Endothelial cell of umbilical vein (primary cell): Measurements from ENCODE around the gene CNTN6. TPM values are rescaled to one million over a fixed set of nuclear protein-coding genes. Genes with fewer than 3 reads are reported as not detected.

Experiments
- BruUV-seq: library from RNA; stranded (reverse); fragments of 400-500 nt; replicated peaks from 2 replicates; lab custom pipeline; 2021; lab: Mats Ljungman, UMichigan
- CTCF ChIA-PET: fragments of 300-600, 350-600 bp; sonication (Branson Sonifier 250); formaldehyde crosslinking; loops from one replicate; lab custom pipeline; 2021; ENCODE audit warnings: antibody characterized with exemption, inconsistent platforms; lab: Charles Lee
- POLR2A ChIA-PET: fragments of 300-600, 350-600 bp; sonication (Branson Sonifier 250); formaldehyde crosslinking; loops from one replicate; lab custom pipeline; 2021; ENCODE audit warnings: antibody characterized with exemption, inconsistent platforms; lab: Charles Lee
- DNase-seq: peaks from one replicate; pipeline ENCODE4 v3.0.0-alpha.2; 2011; ENCODE audit warnings: low read depth, low spot score
- FAIRE-seq: peaks from 2 replicates; lab custom pipeline; 2011; peaks lifted over from hg19 to GRCh38; lab: Jason Lieb, UNC
- H2AFZ ChIP-seq: 2 replicates; pipeline ENCODE4 v1.6.0; 2012; ENCODE audit warnings: low read depth, low read length, control low read depth, inconsistent platforms
- H3K27ac ChIP-seq: 2 replicates; pipeline ENCODE4 v1.5.1; 2011; ENCODE audit warnings: low read depth, mild to moderate bottlenecking, control low read depth, low read length, moderate library complexity; ENCODE audit not compliant: insufficient read depth
- H3K27me3 ChIP-seq, 2 experiments: 2 replicates each; pipeline versions ENCODE4 v1.6.0 to v1.6.1; 2011; ENCODE audit warnings: low read length in 2 of 2, mixed read lengths in 1 of 2; ENCODE audit not compliant: control insufficient read depth in 2 of 2, insufficient read depth in 2 of 2
- H3K36me3 ChIP-seq, 2 experiments: 2 replicates in 1 of 2; 3 replicates in 1 of 2; pipeline ENCODE4 v1.5.1; 2011; ENCODE audit warnings: low read length in 2 of 2, mild to moderate bottlenecking in 1 of 2, moderate library complexity in 1 of 2; ENCODE audit not compliant: control insufficient read depth in 2 of 2, insufficient read depth in 2 of 2; ENCODE audit errors: extremely low read depth in 1 of 2
- H3K4me1 ChIP-seq: 3 replicates; pipeline ENCODE4 v1.5.1; 2011; ENCODE audit warnings: mild to moderate bottlenecking, low read length; ENCODE audit not compliant: control insufficient read depth, insufficient read depth; ENCODE audit errors: extremely low read depth
- H3K4me2 ChIP-seq: 2 replicates; pipeline ENCODE4 v1.6.1; 2011; ENCODE audit warnings: low read length, control low read depth, mixed read lengths; ENCODE audit not compliant: insufficient read depth
- H3K4me3 ChIP-seq, 3 experiments: fragments of 200-600 bp in 1 of 3; sonication (generic), shearing (Covaris generic) in 1 of 3; replicated peaks in 1 of 3; 2 replicates each; pipeline ENCODE4 v1.5.1; 2011 to 2016; ENCODE audit warnings: control low read depth in 3 of 3, low read length in 3 of 3, mild to moderate bottlenecking in 2 of 3, inconsistent platforms in 1 of 3, low read depth in 1 of 3, moderate library complexity in 1 of 3; ENCODE audit not compliant: insufficient read depth in 1 of 3
- H3K79me2 ChIP-seq: 2 replicates; pipeline ENCODE4 v1.6.0; 2012; ENCODE audit warnings: low read length, inconsistent platforms; ENCODE audit not compliant: control insufficient read depth, insufficient read depth
- H3K9ac ChIP-seq: replicated peaks from 2 replicates; pipeline ENCODE3; 2011; ENCODE audit warnings: low read length, control low read depth; ENCODE audit not compliant: insufficient read depth; ENCODE audit errors: extremely low read depth
- H3K9me1 ChIP-seq: replicated peaks from 3 replicates; pipeline ENCODE4 v1.6.0; 2011; ENCODE audit warnings: mild to moderate bottlenecking, low read length; ENCODE audit not compliant: control insufficient read depth, insufficient read depth; ENCODE audit errors: extremely low read depth
- H3K9me3 ChIP-seq: replicated peaks from 2 replicates; pipeline ENCODE4 v1.5.1; 2012; ENCODE audit warnings: low read length, inconsistent platforms; ENCODE audit not compliant: control insufficient read depth, insufficient read depth
- H4K20me1 ChIP-seq: replicated peaks from 2 replicates; pipeline ENCODE3; 2011; ENCODE audit warnings: mild to moderate bottlenecking, low read length; ENCODE audit not compliant: control insufficient read depth, insufficient read depth; ENCODE audit errors: extremely low read depth
- EZH2 ChIP-seq: IDR thresholded peaks from 2 replicates; pipeline ENCODE4 v1.6.1; 2012; ENCODE audit warnings: borderline replicate concordance, low read depth, mild to moderate bottlenecking, moderate library complexity, low read length, inconsistent platforms; ENCODE audit not compliant: severe bottlenecking
- FOS ChIP-seq: IDR thresholded peaks from 2 replicates; pipeline ENCODE4 v1.6.1; 2011; ENCODE audit warnings: mild to moderate bottlenecking, low read length, moderate library complexity, borderline replicate concordance; ENCODE audit not compliant: insufficient read depth
- GATA2 ChIP-seq: IDR thresholded peaks from 2 replicates; pipeline ENCODE4 v1.7.0; 2011; ENCODE audit warnings: low read depth, mild to moderate bottlenecking, moderate library complexity, mixed read lengths, low read length; ENCODE audit not compliant: insufficient read length, insufficient read depth
- JUN ChIP-seq: IDR thresholded peaks from 2 replicates; pipeline ENCODE4 v1.6.1; 2011; ENCODE audit warnings: borderline replicate concordance, low read depth; ENCODE audit not compliant: insufficient read length, insufficient read depth
- MAX ChIP-seq: IDR thresholded peaks from 2 replicates; pipeline ENCODE4 v1.6.1; 2011; ENCODE audit not compliant: insufficient read depth, insufficient read length
- MYC ChIP-seq: IDR thresholded peaks from one replicate; pipeline ENCODE4 v1.6.1; 2011; ENCODE audit warnings: mild to moderate bottlenecking, low read depth, low read length
- POLR2A ChIP-seq: IDR thresholded peaks from 2 replicates; pipeline ENCODE4 v1.6.1; 2012; ENCODE audit warnings: low read depth, mild to moderate bottlenecking, control low read depth, low read length
- POLR2AphosphoS5 ChIP-seq: IDR thresholded peaks from 2 replicates; pipeline ENCODE4 v1.6.1; 2012; ENCODE audit warnings: low read depth, mild to moderate bottlenecking, control low read depth, low read length, moderate library complexity; ENCODE audit not compliant: insufficient read depth
- dilution Hi-C: fragments of 300-500 bp; cut with MboI; formaldehyde crosslinking; loops from one replicate; pipeline ENCODE4 v1.15.0; 2019; ENCODE audit warnings: low sequenced_read_pairs; ENCODE audit not compliant: extremely low pct_ligation_motif_present
- intact Hi-C: fragments of 100-400 bp; cut with micrococcal nuclease; formaldehyde crosslinking; loops from one replicate; pipeline ENCODE4 v1.10.0; 2022
- polyA plus RNA-seq, 4 experiments: library from polyadenylated mRNA; depleted of rRNA in 3 of 4; stranded (reverse) in 3 of 4; unstranded in 1 of 4; fragments of >200 nt; gene quantifications; 2 replicates each; pipeline versions ENCODE4 v1.2.1 to v1.2.3, GENCODE V29; 2011 to 2012; ENCODE audit warnings: missing spikeins in 1 of 4
- total RNA-seq: library from RNA; stranded (reverse); gene quantifications from 2 replicates; pipeline ENCODE4 v1.2.3, GENCODE V29; 2021
- TF ChIP-seq, protein P1 (sequence below), 2 donors: IDR thresholded peaks; 1 replicate in 1 of 2; 2 replicates in 1 of 2; pipeline ENCODE4 v1.5.1; 2011; ENCODE audit warnings: low read length in 2 of 2, mild to moderate bottlenecking in 2 of 2, moderate library complexity in 2 of 2, control low read depth in 1 of 2, inconsistent platforms in 1 of 2, low read depth in 1 of 2; ENCODE audit not compliant: insufficient read depth in 1 of 2; ENCODE audit errors: extremely low read depth in 1 of 2

The CNTN6 gene
- total and polyA plus RNA-seq, 2 donors (not counting 3 experiments of a cell fraction or from before 2014, with no cell fraction given), result not detected

- Histone ChIP-seq H3K36me3 (no peaks in the 10 kb centered on the region), H3K27ac (no peak overlapping the region), H3K79me2 (no peaks in the 10 kb centered on the region), H3K4me1 (no peaks in the 10 kb centered on the region), H3K4me2 (no peak overlapping the region), H3K27me3 (no peaks in the 10 kb centered on the region), H3K9ac (no peak overlapping the region), H4K20me1 (no peaks in the 10 kb centered on the region), H2AFZ (no peak overlapping the region), H3K9me1 (no peaks in the 10 kb centered on the region), H3K9me3 (peaks cover 2% of the 10 kb centered on the region), H3K4me3 (no peak overlapping the region)
- DNase-seq (no peak), FAIRE-seq (no peak)
- dilution Hi-C loops, result no loop called here
- CTCF ChIA-PET, result no interaction called here
- TF ChIP-seq POLR2AphosphoS5, result no peak
- no peak for TF ChIP-seq JUN
- TF ChIP-seq GATA2, result no peak
- no peak for TF ChIP-seq EZH2
- TF ChIP-seq POLR2A, result no peak
- no peak for TF ChIP-seq MYC
- TF ChIP-seq, protein P1, sequence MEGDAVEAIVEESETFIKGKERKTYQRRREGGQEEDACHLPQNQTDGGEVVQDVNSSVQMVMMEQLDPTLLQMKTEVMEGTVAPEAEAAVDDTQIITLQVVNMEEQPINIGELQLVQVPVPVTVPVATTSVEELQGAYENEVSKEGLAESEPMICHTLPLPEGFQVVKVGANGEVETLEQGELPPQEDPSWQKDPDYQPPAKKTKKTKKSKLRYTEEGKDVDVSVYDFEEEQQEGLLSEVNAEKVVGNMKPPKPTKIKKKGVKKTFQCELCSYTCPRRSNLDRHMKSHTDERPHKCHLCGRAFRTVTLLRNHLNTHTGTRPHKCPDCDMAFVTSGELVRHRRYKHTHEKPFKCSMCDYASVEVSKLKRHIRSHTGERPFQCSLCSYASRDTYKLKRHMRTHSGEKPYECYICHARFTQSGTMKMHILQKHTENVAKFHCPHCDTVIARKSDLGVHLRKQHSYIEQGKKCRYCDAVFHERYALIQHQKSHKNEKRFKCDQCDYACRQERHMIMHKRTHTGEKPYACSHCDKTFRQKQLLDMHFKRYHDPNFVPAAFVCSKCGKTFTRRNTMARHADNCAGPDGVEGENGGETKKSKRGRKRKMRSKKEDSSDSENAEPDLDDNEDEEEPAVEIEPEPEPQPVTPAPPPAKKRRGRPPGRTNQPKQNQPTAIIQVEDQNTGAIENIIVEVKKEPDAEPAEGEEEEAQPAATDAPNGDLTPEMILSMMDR (IDR thresholded peaks at IDR 0.05; ENCODE audit: extremely low read depth in 1 of 2, insufficient read depth in 1 of 2, low read depth in 1 of 2, low read length in 2 of 2), result no peak
- no peak for TF ChIP-seq FOS
- TF ChIP-seq MAX, result no peak
- no TSS peak for BruUV-seq
- POLR2A ChIA-PET, result no interaction called here
- intact Hi-C loops, result no loop called here
Observed at GRCh38 chr3:1068985-1069384, 23.8 kb upstream of the CNTN6 start.
